OCI-LY1 (cell line): Measurements from ENCODE around the gene OR51S1.

Experiments used
- H2AFZ ChIP-seq: fragments of 200-600 bp; sonication (generic), shearing (Covaris generic); 2 replicates; pipeline ENCODE4 v1.6.0; 2014; ENCODE audit warnings: antibody characterized with exemption, mild to moderate bottlenecking, low read length
- H3F3A ChIP-seq: fragments of 200-600 bp; sonication (generic), shearing (Covaris generic); 2 replicates; pipeline ENCODE4 v1.6.0; 2014; ENCODE audit warnings: mild to moderate bottlenecking, antibody characterized with exemption, low read length, moderate library complexity; ENCODE audit not compliant: insufficient read depth
- H3K27ac ChIP-seq: fragments of 200-600 bp; sonication (generic); 2 replicates; pipeline ENCODE4 v1.5.1; 2014; ENCODE audit warnings: low read length, mixed run types, mild to moderate bottlenecking, low read depth; ENCODE audit not compliant: poor library complexity, severe bottlenecking
- H3K27me3 ChIP-seq: fragments of 200-600 bp; sonication (generic); 2 replicates; pipeline ENCODE4 v1.6.0; 2014; ENCODE audit warnings: antibody characterized with exemption, mild to moderate bottlenecking, low read length, moderate library complexity; ENCODE audit not compliant: insufficient read depth
- H3K36me3 ChIP-seq: fragments of 200-600 bp; sonication (generic); 2 replicates; pipeline ENCODE4 v1.6.1; 2014; ENCODE audit warnings: mild to moderate bottlenecking, antibody characterized with exemption, low read length, moderate library complexity, mixed read lengths; ENCODE audit not compliant: insufficient read depth
- H3K4me1 ChIP-seq: fragments of 200-600 bp; sonication (generic); 2 replicates; pipeline ENCODE4 v1.5.1; 2014; ENCODE audit warnings: mild to moderate bottlenecking, low read length, moderate library complexity; ENCODE audit not compliant: insufficient read depth, severe bottlenecking
- H3K4me2 ChIP-seq: fragments of 200-600 bp; sonication (generic), shearing (Covaris generic); 2 replicates; pipeline ENCODE4 v1.6.1; 2014; ENCODE audit warnings: low read length
- H3K4me3 ChIP-seq: fragments of 200-600 bp; sonication (generic); 2 replicates; pipeline ENCODE4 v1.5.1; 2014; ENCODE audit warnings: low read length, low read depth, mild to moderate bottlenecking, mixed read lengths; ENCODE audit not compliant: poor library complexity, severe bottlenecking
- H3K79me2 ChIP-seq: fragments of 200-600 bp; shearing (Covaris generic); 2 replicates; pipeline ENCODE4 v1.6.1; 2016; ENCODE audit warnings: mixed run types, low read length, mixed read lengths; ENCODE audit not compliant: insufficient read depth
- H3K9ac ChIP-seq: fragments of 200-600 bp; sonication (generic), shearing (Covaris generic); 2 replicates; pipeline ENCODE4 v1.6.1; 2014; ENCODE audit warnings: mild to moderate bottlenecking, low read length, mixed read lengths
- H3K9me2 ChIP-seq: fragments of 200-600 bp; sonication (generic), shearing (Covaris generic); 2 replicates; pipeline ENCODE4 v1.6.1; 2014; ENCODE audit warnings: low read depth, mild to moderate bottlenecking, low read length, mixed read lengths
- H3K9me3 ChIP-seq: fragments of 200-600 bp; shearing (Covaris generic); 2 replicates; pipeline ENCODE4 v1.6.1; 2014; ENCODE audit warnings: low read length, mixed read lengths
- H4K20me1 ChIP-seq: fragments of 200-600 bp; sonication (generic), shearing (Covaris generic); 2 replicates; pipeline ENCODE4 v1.6.0; 2016; ENCODE audit warnings: mild to moderate bottlenecking, low read length; ENCODE audit not compliant: insufficient read depth
- EZH2 ChIP-seq: fragments of 200-600 bp; sonication (generic), shearing (Covaris generic); IDR thresholded peaks from 2 replicates; pipeline ENCODE4 v1.8.0; 2017; ENCODE audit warnings: borderline replicate concordance, mixed run types, mild to moderate bottlenecking, antibody characterized with exemption, low read length, moderate library complexity, mixed read lengths
- TF ChIP-seq, protein P1 (sequence below): fragments of 200-600 bp; sonication (generic), shearing (Covaris generic); IDR thresholded peaks from 2 replicates; pipeline ENCODE4 v1.5.1; 2017; ENCODE audit warnings: mild to moderate bottlenecking, antibody characterized with exemption, low read length, moderate library complexity, mixed read lengths

Gene OR51S1, protein sequence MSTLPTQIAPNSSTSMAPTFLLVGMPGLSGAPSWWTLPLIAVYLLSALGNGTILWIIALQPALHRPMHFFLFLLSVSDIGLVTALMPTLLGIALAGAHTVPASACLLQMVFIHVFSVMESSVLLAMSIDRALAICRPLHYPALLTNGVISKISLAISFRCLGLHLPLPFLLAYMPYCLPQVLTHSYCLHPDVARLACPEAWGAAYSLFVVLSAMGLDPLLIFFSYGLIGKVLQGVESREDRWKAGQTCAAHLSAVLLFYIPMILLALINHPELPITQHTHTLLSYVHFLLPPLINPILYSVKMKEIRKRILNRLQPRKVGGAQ

DNA sequence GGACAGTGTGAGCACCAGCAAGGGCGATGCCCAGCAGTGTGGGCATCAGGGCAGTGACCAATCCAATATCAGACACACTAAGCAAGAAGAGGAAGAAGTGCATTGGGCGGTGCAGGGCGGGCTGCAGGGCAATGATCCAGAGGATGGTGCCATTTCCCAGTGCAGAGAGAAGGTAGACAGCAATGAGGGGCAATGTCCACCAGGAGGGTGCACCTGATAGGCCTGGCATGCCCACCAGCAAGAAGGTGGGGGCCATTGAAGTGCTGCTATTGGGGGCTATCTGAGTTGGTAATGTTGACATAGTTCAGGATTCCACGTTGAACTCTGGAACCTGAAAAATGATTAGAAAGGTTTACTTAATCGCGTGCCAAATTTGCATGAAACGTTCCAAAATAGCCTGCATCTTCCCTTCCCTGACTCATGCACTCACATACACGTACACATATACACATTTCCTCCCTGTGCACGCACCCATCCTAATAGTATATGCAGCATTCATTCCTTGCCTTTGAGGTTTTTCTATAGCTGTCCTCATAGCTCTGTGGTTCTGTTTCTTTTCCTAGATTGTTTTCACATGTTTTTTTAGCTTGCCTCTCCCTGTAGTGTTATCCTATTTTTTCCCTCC, at the start of gene OR51S1:
Gene OR51S1, minus strand, starts transcription at position 301 of the 625 bp plus-strand sequence. Its CDS starts 0 bp downstream, at position 301.
- Histone ChIP-seq H3K27ac (no peak within 1 kb of the TSS), H3K36me3 (no peaks in the 10 kb centered on the region), H3K4me3 (no peak within 1 kb of the TSS), H3K9me3 (no peaks in the 10 kb centered on the region), H3K4me1 (no peaks in the 10 kb centered on the region), H4K20me1 (no peaks in the 10 kb centered on the region), H3K4me2 (no peak within 1 kb of the TSS), H3F3A (no peaks in the 10 kb centered on the region), H2AFZ (no peak within 1 kb of the TSS), H3K27me3 (no peaks in the 10 kb centered on the region), H3K9me2 (no peaks in the 10 kb centered on the region), H3K9ac (no peak within 1 kb of the TSS), H3K79me2 (no peaks in the 10 kb centered on the region)
- TF ChIP-seq, protein P1, sequence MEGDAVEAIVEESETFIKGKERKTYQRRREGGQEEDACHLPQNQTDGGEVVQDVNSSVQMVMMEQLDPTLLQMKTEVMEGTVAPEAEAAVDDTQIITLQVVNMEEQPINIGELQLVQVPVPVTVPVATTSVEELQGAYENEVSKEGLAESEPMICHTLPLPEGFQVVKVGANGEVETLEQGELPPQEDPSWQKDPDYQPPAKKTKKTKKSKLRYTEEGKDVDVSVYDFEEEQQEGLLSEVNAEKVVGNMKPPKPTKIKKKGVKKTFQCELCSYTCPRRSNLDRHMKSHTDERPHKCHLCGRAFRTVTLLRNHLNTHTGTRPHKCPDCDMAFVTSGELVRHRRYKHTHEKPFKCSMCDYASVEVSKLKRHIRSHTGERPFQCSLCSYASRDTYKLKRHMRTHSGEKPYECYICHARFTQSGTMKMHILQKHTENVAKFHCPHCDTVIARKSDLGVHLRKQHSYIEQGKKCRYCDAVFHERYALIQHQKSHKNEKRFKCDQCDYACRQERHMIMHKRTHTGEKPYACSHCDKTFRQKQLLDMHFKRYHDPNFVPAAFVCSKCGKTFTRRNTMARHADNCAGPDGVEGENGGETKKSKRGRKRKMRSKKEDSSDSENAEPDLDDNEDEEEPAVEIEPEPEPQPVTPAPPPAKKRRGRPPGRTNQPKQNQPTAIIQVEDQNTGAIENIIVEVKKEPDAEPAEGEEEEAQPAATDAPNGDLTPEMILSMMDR = no peak
- TF ChIP-seq EZH2 = no peak

DNA sequence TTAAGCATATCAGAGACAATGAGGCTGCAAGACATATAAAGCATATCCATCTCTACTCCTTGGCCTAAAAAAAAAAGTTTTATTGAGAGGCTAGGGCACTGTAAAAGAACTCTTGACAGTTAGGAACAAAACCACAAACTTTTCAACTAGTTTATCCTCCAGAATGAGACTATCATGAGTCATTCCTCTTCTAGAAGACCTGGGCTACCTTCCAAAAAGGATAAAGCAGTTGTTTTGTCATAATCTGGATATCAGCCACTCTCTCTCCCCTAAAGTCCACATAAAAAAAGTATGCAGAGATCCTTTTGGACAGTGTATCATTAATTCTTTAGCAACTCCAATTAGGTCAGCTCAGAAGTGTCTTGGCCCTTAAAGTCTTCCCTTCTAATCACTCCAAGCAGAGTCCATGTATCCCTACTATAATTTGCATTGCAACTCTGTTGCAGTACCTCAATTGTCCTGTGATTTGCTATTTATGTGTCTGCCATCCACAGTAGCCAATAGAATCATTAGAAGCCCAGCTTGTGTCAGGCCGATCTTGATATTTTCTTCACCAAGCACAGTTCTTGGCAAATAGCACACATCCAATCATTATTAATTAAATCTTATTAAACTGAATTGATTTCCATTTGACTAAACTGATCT, 43.1 kb upstream of the OR51S1 start:
- Histone ChIP-seq H3K4me3 (no peak overlapping the region), H3K9me2 (no peaks in the 10 kb centered on the region), H3K9me3 (no peaks in the 10 kb centered on the region), H3K4me2 (no peak overlapping the region), H3K27ac (no peak overlapping the region), H3K79me2 (no peaks in the 10 kb centered on the region), H3K27me3 (no peaks in the 10 kb centered on the region), H3K9ac (no peak overlapping the region), H2AFZ (no peak overlapping the region), H4K20me1 (no peaks in the 10 kb centered on the region), H3K4me1 (no peaks in the 10 kb centered on the region), H3F3A (no peaks in the 10 kb centered on the region), H3K36me3 (no peaks in the 10 kb centered on the region)
- TF ChIP-seq, protein P1 = no peak
- TF ChIP-seq EZH2 = no peak

DNA sequence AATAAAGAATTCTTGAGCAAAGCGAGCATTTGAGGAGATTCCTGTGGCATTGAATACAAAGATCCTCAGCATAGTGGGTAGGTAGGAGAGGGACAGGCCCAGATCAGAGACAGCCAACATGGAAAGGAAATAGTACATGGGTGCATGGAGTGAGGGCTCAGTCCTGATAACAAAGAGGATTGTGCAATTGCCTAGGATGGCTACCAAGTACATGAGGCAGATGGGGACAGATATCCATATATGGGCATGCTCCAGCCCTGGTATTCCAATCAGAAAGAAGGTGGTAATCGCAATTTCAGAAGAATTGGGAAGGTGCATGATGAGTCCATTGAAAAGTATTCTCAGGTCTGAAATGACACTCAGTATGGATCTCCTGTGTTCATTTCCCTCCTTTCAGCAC, 41.3 kb upstream of the OR51S1 start:
- H3K27ac ChIP-seq = no peak overlapping the region
- H3K36me3 ChIP-seq = no peaks in the 10 kb centered on the region
- H3K9me2 ChIP-seq = no peaks in the 10 kb centered on the region
- no peaks in the 10 kb centered on the region for H4K20me1 ChIP-seq
- H3K79me2 ChIP-seq = no peaks in the 10 kb centered on the region
- H3K4me2 ChIP-seq = no peak overlapping the region
- no peaks in the 10 kb centered on the region for H3K4me1 ChIP-seq
- no peak overlapping the region for H2AFZ ChIP-seq
- H3F3A ChIP-seq = no peaks in the 10 kb centered on the region
- no peak for TF ChIP-seq EZH2
- TF ChIP-seq, protein P1 = no peak
- H3K9ac ChIP-seq = no peak overlapping the region
- H3K27me3 ChIP-seq = no peaks in the 10 kb centered on the region
- no peak overlapping the region for H3K4me3 ChIP-seq
- no peaks in the 10 kb centered on the region for H3K9me3 ChIP-seq
